Esophagus muscularis mucosa (tissue), 4 donors: ENCODE data around the gene ESYT2.

ENCODE experiments used
- CTCF ChIP-seq, 3 experiments: fragments of 200-600 bp in 2 of 3; fragments of 450-650 bp in 1 of 3; sonication (generic) in 2 of 3; IDR thresholded peaks; one replicate each; pipeline ENCODE4 v1.5.1; 2017 to 2019; ENCODE audit warnings: antibody characterized with exemption in 3 of 3, mild to moderate bottlenecking in 2 of 3, moderate library complexity in 1 of 3
- EP300 ChIP-seq: sonication (generic); formaldehyde crosslinking; IDR thresholded peaks from one replicate; pipeline ENCODE4 v1.6.1; 2017; ENCODE audit warnings: antibody characterized with exemption
- POLR2A ChIP-seq: fragments of 450-650 bp; IDR thresholded peaks from one replicate; pipeline ENCODE4 v1.6.1; 2017; ENCODE audit warnings: antibody characterized with exemption, moderate library complexity, mild to moderate bottlenecking, low read depth

GRCh38 chr7:158738841-158739240, 90.5 kb downstream of the ESYT2 start:
- TF ChIP-seq CTCF (IDR thresholded peaks at IDR 0.05) (no peak), POLR2A (no peak), EP300 (no peak)
